T-helper 17 cell (primary cell): ENCODE data around the gene PRPF40B. TPM values are rescaled to one million over a fixed set of nuclear protein-coding genes. Genes with fewer than 3 reads are reported as not detected.

Experiments
- ATAC-seq: fragments of 150-1000 bp; cut with Tn5 transposase; 2 replicates; pipeline ENCODE4 v1.10.0; 2021; ENCODE audit warnings: mild to moderate bottlenecking, moderate library complexity
- DNase-seq, 3 donors: peaks; one replicate each; pipeline versions ENCODE4 v3.0.0 to v3.0.0-alpha.2; 2020 to 2021
- H3K9me3 ChIP-seq: one replicate; pipeline ENCODE4 v1.7.0; 2013; ENCODE audit warnings: low read length, mild to moderate bottlenecking; ENCODE audit not compliant: control insufficient read depth, poor library complexity, severe bottlenecking
- H3K27ac Mint-ChIP-seq: one replicate; pipeline ENCODE4 v1.8.0; 2022; ENCODE audit warnings: mild to moderate bottlenecking, moderate library complexity, mixed read lengths
- H3K27me3 Mint-ChIP-seq: one replicate; pipeline ENCODE4 v1.8.0; 2022; ENCODE audit warnings: mixed read lengths
- H3K36me3 Mint-ChIP-seq: one replicate; pipeline ENCODE4 v1.8.0; 2022; ENCODE audit warnings: low read depth, mixed read lengths
- H3K4me1 Mint-ChIP-seq: one replicate; pipeline ENCODE4 v1.8.0; 2022; ENCODE audit warnings: mild to moderate bottlenecking, mixed read lengths
- H3K4me3 Mint-ChIP-seq: one replicate; pipeline ENCODE4 v1.8.0; 2022; ENCODE audit warnings: mild to moderate bottlenecking, moderate library complexity, mixed read lengths
- total RNA-seq, 4 donors: library from RNA in 2 of 4; stranded (reverse) in 2 of 4; gene quantifications; one replicate each; pipeline ENCODE4 v1.2.3 and lab custom pipeline; 2022 to 2026

Gene PRPF40B
- total RNA-seq (1 to 10 TPM; 5.6 to 7.1 TPM), total RNA-seq (lab: John Stamatoyannopoulos, UW) (9.9 to 10.4 reads per million in 2 donors)

DNA sequence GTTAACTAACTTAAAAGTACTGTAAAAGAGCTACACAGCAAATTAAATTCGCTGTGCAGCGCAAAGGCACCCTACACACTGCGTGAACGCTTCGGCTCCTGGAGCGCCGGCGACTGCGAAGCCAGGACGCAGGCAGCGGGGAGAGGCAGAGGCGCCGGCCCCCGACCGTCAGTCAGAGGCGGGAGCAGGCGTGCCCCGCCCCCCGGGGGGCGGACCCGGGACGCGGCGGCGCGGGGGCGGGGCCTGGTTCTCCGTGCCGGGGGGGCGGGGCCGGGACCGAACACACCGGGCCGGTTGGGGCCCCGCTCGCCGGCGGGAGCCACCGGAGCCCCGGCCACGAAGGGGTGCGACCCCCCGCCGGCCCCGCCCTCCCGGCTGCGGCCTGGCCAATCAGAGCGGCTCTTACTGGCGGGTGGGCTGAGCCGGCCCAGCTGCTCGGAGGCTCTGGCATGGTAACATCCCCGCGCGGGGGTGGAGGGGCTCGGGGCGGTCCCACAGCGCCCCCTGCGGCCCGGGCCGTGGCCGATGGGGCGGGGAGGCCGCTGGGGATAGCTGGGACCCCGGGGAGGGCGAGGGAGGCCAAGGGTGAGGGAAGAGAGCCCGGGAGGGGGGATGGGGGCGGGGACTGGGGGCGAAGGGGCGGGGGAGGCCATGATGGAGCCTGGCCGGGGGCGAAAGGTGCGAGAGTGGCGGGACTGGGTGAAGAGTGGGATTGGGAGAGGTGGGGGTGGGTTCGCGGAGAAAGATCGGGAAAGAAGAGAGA, at the start of gene PRPF40B:
Gene PRPF40B (plus strand): TSS at position 420 of the 763 bp plus-strand sequence. CDS start 30 bp downstream, at position 450.
- H3K9me3 ChIP-seq = no peaks in the 10 kb centered on the region
- ATAC-seq (peak; percentile 81), DNase-seq (peak; percentile 82 to 89 (median 84))
- H3K36me3 Mint-ChIP-seq = no peaks in the 10 kb centered on the region
- H3K27me3 Mint-ChIP-seq = peaks cover 7% of the 10 kb centered on the region
- H3K4me3 Mint-ChIP-seq = peak within 1 kb of the TSS; percentile 87
- peak within 1 kb of the TSS; percentile 92 for H3K27ac Mint-ChIP-seq
- peaks cover 24% of the 10 kb centered on the region for H3K4me1 Mint-ChIP-seq

GRCh38 chr12:49577589-49578315, 45.6 kb upstream of the PRPF40B start:
- H3K9me3 ChIP-seq = no peaks in the 10 kb centered on the region
- H3K27ac Mint-ChIP-seq = peak overlapping the region; percentile 72
- H3K4me3 Mint-ChIP-seq = no peak overlapping the region
- H3K4me1 Mint-ChIP-seq = peaks cover 26% of the 10 kb centered on the region
- H3K36me3 Mint-ChIP-seq = peaks cover 11% of the 10 kb centered on the region
- ATAC-seq (no peak), DNase-seq (no peak)
- H3K27me3 Mint-ChIP-seq = no peaks in the 10 kb centered on the region

- DNase-seq (no peak), ATAC-seq (no peak)
- Mint-ChIP-seq H3K4me3 (no peak overlapping the region), H3K27me3 (no peaks in the 10 kb centered on the region), H3K27ac (no peak overlapping the region), H3K36me3 (peaks cover 11% of the 10 kb centered on the region), H3K4me1 (peaks cover 26% of the 10 kb centered on the region)
- H3K9me3 ChIP-seq = no peaks in the 10 kb centered on the region
Measured at GRCh38 chr12:49578471-49579112, 44.8 kb upstream of the PRPF40B start.

DNA sequence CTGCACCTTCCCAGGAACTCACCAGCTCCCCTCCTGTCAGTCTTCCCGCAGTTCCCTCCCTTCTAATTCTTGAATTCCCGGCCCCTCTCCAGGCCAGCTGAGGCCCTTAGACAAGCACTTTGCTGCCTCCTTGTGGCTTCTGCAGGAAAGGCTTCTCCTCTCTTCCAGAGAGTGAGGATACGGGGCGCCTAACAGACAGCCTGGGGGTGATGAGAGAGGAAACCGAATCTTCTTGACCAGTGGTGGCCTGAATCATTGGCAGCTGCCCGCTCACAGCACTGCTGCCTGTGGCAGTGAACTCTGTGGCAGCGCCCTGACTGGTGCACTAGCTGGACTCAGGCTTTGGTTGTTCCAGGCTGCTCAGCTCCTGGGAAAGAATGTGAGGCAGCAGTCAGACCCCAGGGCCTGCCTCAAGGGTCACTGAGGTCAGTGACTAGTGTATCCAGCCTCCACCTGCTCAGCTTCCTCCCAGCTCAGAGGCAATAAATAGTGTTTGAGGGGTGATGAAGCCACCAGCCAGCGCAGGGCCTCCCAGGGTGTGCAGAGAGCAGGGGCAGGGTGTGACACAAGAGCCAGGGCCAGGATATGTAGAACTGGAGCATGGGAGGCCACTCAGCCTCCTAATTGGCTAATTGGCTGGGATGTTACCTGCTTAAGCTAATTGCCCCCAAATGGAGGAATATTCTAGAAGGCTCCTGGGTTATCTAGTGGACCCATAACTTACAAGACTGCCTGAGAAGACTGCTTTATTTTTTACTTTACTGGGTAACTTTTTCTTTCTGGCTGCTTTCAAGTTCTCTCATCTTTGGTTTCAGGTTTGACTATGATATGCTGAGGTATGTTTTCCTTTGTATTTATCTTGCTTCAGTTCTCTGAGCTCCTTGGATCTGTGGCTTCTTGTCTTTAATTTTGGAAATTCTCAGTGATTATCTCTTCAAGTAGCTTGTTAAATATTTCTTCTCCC, 42.5 kb upstream of the PRPF40B start:
- H3K36me3 Mint-ChIP-seq = peaks cover 11% of the 10 kb centered on the region
- DNase-seq = peak in 2 of 3 donors; percentile 28 to 51
- peaks cover 26% of the 10 kb centered on the region for H3K4me1 Mint-ChIP-seq
- H3K4me3 Mint-ChIP-seq = no peak overlapping the region
- peak; percentile 80 for ATAC-seq
- no peaks in the 10 kb centered on the region for H3K9me3 ChIP-seq
- H3K27me3 Mint-ChIP-seq = no peaks in the 10 kb centered on the region
- peak overlapping the region; percentile 39 for H3K27ac Mint-ChIP-seq

DNA sequence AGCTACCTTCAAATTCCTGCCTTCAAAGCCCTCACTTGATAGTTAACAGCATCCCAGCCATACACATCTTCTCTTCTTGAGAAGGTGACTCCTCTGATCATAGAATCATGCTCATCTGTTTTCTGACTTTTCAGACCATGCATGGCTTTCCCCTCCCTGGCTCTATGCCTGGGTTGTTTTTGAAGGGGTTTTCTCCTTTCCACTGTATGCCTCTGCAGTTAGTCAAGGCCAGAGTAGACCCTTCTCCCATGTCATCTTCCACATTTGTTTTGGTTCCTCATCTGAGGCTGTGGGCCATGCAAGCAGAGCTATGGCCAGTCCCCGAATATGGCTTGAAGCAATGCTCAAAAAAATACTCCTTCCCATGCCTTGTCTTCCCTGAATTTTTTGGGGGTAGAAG, 41.2 kb upstream of the PRPF40B start:
- DNase-seq (no peak), ATAC-seq (no peak)
- no peak overlapping the region for H3K4me3 Mint-ChIP-seq
- H3K4me1 Mint-ChIP-seq = peaks cover 19% of the 10 kb centered on the region
- no peak overlapping the region for H3K27ac Mint-ChIP-seq
- H3K27me3 Mint-ChIP-seq = no peaks in the 10 kb centered on the region
- peaks cover 5% of the 10 kb centered on the region for H3K36me3 Mint-ChIP-seq
- H3K9me3 ChIP-seq = no peaks in the 10 kb centered on the region

DNA sequence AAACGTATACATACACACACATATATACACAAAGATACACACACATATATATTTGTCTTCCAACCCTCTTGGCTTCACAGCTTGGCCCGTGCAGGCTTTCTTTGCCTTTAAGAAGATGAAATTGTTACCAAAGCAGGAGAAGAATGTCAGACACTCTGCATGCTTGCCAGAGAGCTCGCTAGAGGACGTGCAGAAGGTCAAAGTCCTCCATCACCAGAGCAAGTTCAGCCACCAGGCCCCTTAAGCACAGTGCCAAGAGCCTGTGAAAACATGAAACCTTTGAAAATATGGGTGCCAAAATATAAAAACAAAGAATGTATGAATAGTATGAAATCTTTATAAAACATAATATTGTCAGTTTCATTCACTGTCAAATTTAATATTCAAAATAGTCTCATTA, 40.5 kb upstream of the PRPF40B start:
- Mint-ChIP-seq H3K4me3 (no peak overlapping the region), H3K4me1 (peaks cover 16% of the 10 kb centered on the region), H3K36me3 (peaks cover 5% of the 10 kb centered on the region), H3K27me3 (no peaks in the 10 kb centered on the region), H3K27ac (no peak overlapping the region)
- DNase-seq = no peak
- ATAC-seq = no peak
- H3K9me3 ChIP-seq = no peaks in the 10 kb centered on the region

DNA sequence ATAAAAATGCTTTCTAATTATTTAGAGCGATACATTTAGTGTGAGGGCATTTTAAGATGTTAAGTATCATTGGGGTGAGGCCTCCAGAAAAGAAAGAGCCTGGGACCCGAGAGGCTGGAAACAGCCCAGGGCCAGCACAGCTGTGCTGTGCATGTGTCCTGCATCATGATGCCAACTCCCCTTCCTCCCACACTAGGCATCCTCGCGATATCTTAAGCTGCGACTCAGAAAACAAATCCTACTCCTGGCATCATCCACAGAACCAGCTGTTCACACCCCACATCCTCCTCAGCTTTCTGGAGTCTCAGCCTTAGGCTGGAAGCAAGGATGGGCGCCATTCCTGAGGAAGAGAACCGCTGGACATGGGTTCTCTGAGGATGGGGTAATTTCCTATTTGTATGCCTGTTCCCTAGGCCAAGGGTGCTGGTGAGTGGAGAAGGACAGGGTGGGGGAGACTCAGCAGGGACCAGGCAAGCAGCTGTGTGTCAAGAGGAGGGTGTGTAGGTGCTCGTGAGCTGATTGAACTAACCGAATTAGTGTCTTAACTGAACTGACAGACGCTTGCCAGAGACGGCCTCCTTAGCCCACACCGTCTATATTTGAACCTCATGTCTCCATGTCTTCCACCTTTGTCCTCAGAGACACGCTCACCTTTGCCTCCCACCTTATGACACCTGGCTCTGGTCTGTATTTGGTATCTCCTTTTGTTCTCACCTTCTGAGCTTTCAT, 39.8 kb upstream of the PRPF40B start:
- Mint-ChIP-seq H3K4me3 (no peak overlapping the region), H3K36me3 (peaks cover 5% of the 10 kb centered on the region), H3K27ac (no peak overlapping the region), H3K27me3 (no peaks in the 10 kb centered on the region), H3K4me1 (peaks cover 14% of the 10 kb centered on the region)
- no peak for ATAC-seq
- no peaks in the 10 kb centered on the region for H3K9me3 ChIP-seq
- no peak for DNase-seq

GRCh38 chr12:49584591-49584990, 38.8 kb upstream of the PRPF40B start:
- H3K4me1 Mint-ChIP-seq = peaks cover 11% of the 10 kb centered on the region
- peaks cover 3% of the 10 kb centered on the region for H3K36me3 Mint-ChIP-seq
- no peak for DNase-seq
- no peak overlapping the region for H3K4me3 Mint-ChIP-seq
- ATAC-seq = no peak
- no peak overlapping the region for H3K27ac Mint-ChIP-seq
- H3K9me3 ChIP-seq = no peaks in the 10 kb centered on the region
- no peaks in the 10 kb centered on the region for H3K27me3 Mint-ChIP-seq

DNA sequence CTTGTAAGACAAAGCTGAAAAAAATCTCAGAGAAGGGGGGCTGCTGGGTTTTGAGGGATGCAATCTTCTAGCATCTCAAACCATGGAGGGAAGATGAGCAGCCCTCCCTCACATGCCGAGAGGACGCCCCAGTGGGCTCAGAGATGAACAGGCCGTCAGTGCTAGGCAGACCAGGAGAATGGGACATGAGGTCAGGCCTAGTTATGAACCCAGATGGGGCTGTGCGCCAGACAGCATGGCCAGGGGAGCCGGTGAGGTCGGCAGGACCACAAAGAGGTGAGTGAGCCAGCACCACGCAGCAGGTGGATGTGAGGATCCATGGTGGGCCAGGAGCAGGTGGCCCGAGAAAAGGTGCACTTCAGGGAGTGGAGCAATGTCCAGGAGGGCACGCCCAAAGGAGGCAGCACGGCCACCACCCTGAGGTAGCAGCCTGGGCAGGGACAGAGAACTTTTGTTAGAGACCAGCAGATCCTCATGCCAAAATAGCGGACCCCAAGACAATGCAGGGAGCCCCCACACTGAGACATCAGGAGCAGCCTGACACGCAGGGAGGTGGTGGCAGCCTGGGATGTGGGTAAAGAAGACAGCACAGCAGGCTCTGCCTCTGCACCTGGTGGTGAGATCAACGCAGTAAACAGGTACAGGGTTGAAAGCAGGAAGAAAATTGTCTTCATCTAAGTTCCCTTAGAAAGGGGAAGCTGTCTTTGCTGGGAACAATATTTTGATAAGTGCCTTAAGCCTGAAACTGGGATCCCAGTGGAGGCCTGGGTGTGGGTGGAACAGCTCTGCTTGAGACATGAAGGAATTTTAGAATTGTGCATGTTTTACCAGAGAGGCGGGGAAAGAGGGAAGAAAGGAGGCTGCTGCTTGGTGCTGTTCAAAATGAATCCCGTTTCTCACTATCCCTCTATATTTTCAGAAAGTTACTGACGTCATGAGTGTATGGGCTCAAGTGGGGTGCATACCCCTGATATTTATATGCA, 37.6 kb upstream of the PRPF40B start:
- Mint-ChIP-seq H3K27me3 (no peaks in the 10 kb centered on the region), H3K4me3 (no peak overlapping the region), H3K4me1 (peaks cover 7% of the 10 kb centered on the region), H3K27ac (no peak overlapping the region), H3K36me3 (peaks cover 2% of the 10 kb centered on the region)
- no peak for ATAC-seq
- H3K9me3 ChIP-seq = no peaks in the 10 kb centered on the region
- no peak for DNase-seq

- Mint-ChIP-seq H3K4me3 (no peak overlapping the region), H3K4me1 (peaks cover 3% of the 10 kb centered on the region), H3K27ac (no peak overlapping the region), H3K27me3 (no peaks in the 10 kb centered on the region), H3K36me3 (peaks cover 2% of the 10 kb centered on the region)
- DNase-seq (no peak), ATAC-seq (no peak)
- no peaks in the 10 kb centered on the region for H3K9me3 ChIP-seq
Measured at GRCh38 chr12:49587174-49587908, 36.0 kb upstream of the PRPF40B start.

DNA sequence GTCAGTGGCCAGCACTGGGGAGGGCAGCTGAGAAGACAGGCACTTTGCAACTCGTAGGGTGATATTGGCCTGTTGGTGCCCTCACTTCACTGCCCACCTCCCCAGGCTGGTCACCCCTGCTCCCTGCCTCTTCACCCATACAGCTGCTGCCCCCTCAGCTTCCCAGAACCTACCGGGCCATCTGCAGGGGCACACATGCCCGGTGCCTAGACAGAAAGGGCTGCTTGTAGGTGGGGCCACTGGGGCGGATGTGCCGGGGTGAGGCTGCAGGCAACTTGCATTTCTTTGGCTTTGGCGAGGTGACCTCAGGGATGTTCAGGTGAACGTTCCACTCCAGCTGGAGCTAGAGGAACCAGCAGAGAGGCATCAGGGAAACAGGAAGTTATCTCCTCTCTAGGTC, 35.1 kb upstream of the PRPF40B start:
- H3K27ac Mint-ChIP-seq = no peak overlapping the region
- H3K27me3 Mint-ChIP-seq = no peaks in the 10 kb centered on the region
- ATAC-seq = no peak
- no peak for DNase-seq
- H3K4me3 Mint-ChIP-seq = no peak overlapping the region
- no peaks in the 10 kb centered on the region for H3K36me3 Mint-ChIP-seq
- H3K4me1 Mint-ChIP-seq = no peaks in the 10 kb centered on the region
- no peaks in the 10 kb centered on the region for H3K9me3 ChIP-seq
